Karpas-422 (cell line): ENCODE results near the gene G0S2. TPM values are rescaled to one million over a fixed set of nuclear protein-coding genes. Genes with fewer than 3 reads are reported as not detected.

Experiments
- DNase-seq: peaks from one replicate; pipeline ENCODE4 v3.0.0-alpha.2; 2015
- H2AFZ ChIP-seq: fragments of 200-600 bp; sonication (generic); 2 replicates; pipeline ENCODE4 v1.6.1; 2014; ENCODE audit warnings: antibody characterized with exemption, low read length, mixed read lengths
- H3K27ac ChIP-seq: fragments of 200-600 bp; sonication (generic); 2 replicates; pipeline ENCODE4 v1.5.1; 2014; ENCODE audit warnings: mild to moderate bottlenecking, low read length, moderate library complexity
- H3K27me3 ChIP-seq: fragments of 200-600 bp; sonication (generic); 2 replicates; pipeline ENCODE4 v1.6.1; 2014; ENCODE audit warnings: low read length, mixed read lengths
- H3K36me3 ChIP-seq: fragments of 200-600 bp; sonication (generic); 2 replicates; pipeline ENCODE4 v1.6.1; 2014; ENCODE audit warnings: low read length, mixed read lengths; ENCODE audit not compliant: insufficient read depth
- H3K4me1 ChIP-seq: fragments of 200-600 bp; sonication (generic); 2 replicates; pipeline ENCODE4 v1.6.1; 2014; ENCODE audit warnings: mild to moderate bottlenecking, low read length, mixed read lengths
- H3K4me2 ChIP-seq: fragments of 200-600 bp; sonication (generic); 2 replicates; pipeline ENCODE4 v1.6.1; 2014; ENCODE audit warnings: low read length, low read depth, mild to moderate bottlenecking; ENCODE audit not compliant: poor library complexity, severe bottlenecking
- H3K4me3 ChIP-seq: fragments of 200-600 bp; sonication (generic); 2 replicates; pipeline ENCODE4 v1.5.1; 2014; ENCODE audit warnings: mild to moderate bottlenecking, antibody characterized with exemption, low read length, mixed read lengths
- H3K79me2 ChIP-seq: fragments of 200-600 bp; sonication (generic); 2 replicates; pipeline ENCODE4 v1.6.1; 2014; ENCODE audit warnings: mild to moderate bottlenecking, low read length, mixed read lengths
- H3K9ac ChIP-seq: fragments of 200-600 bp; sonication (generic); 2 replicates; pipeline ENCODE4 v1.6.0; 2014; ENCODE audit warnings: low read length
- H3K9me2 ChIP-seq: fragments of 200-600 bp; sonication (generic), shearing (Covaris generic); replicated peaks from 2 replicates; pipeline ENCODE4 v1.6.0; 2014; ENCODE audit warnings: mild to moderate bottlenecking, low read length, moderate library complexity; ENCODE audit not compliant: insufficient read depth
- H3K9me3 ChIP-seq: fragments of 300-700, 200-600 bp; sonication (generic); 2 replicates; pipeline ENCODE4 v1.6.1; 2014; ENCODE audit warnings: low read length, mixed read lengths
- H4K20me1 ChIP-seq: fragments of 200-600 bp; sonication (generic); 2 replicates; pipeline ENCODE4 v1.6.1; 2014; ENCODE audit warnings: mild to moderate bottlenecking, antibody characterized with exemption, low read length, low read depth; ENCODE audit not compliant: insufficient read depth
- total RNA-seq: library from RNA; depleted of rRNA; stranded (reverse); fragments of >200 nt; shearing (Covaris generic); gene quantifications from 2 replicates; pipeline ENCODE4 v1.2.3, GENCODE V29; 2014; ENCODE audit warnings: low replicate concordance

The G0S2 gene
- total RNA-seq, 1 experiment from 2014 or later, result 6.9 TPM

DNA sequence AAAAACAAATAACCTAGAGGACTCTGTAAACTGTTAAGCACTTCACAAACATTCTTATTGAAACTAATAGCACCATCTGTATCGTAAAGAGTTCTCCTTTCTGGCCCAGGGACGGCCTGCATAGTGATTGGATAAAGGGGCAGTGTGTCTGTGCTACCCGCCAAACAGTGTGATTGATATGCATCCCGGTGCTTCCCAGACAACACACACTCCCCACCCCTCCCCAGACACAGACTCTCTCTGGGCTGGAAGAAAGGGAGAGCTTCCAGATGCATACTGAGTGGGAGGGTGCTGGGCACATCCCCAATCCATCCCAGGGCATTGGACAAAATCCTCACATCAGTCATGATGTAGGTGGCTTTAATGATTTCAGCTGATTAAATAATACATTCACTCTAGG, 33.1 kb downstream of the G0S2 start:
- Histone ChIP-seq H2AFZ (no peak overlapping the region), H3K36me3 (no peaks in the 10 kb centered on the region), H3K27me3 (no peaks in the 10 kb centered on the region), H3K79me2 (no peaks in the 10 kb centered on the region), H3K27ac (no peak overlapping the region), H3K9me2 (no peaks in the 10 kb centered on the region), H3K4me3 (no peak overlapping the region), H3K4me1 (no peaks in the 10 kb centered on the region), H3K9ac (no peak overlapping the region), H4K20me1 (no peaks in the 10 kb centered on the region), H3K9me3 (no peaks in the 10 kb centered on the region), H3K4me2 (no peak overlapping the region)
- no peak for DNase-seq

DNA sequence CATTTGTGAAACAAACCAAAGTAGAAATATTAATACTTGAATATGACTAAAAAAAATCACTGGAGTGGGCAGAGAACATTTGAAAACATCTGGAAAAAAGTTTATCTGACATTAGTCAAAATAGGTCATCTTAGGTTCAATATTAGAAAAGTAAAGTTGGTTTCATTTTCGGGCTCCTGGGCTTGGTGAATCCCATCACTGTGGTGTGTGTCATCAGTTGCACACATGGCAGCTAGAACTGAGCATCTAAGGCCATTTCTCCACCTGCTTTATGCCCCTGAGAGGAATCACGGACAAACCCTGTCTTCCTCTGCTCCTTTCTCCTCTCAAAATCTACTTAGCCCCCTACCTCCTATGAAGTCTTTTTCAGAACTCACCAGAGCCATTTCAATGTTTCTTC, 34.9 kb downstream of the G0S2 start:
- Histone ChIP-seq H2AFZ (no peak overlapping the region), H3K4me3 (no peak overlapping the region), H3K4me1 (no peaks in the 10 kb centered on the region), H3K27me3 (no peaks in the 10 kb centered on the region), H3K36me3 (no peaks in the 10 kb centered on the region), H3K9ac (no peak overlapping the region), H3K27ac (no peak overlapping the region), H3K4me2 (no peak overlapping the region), H3K79me2 (no peaks in the 10 kb centered on the region), H3K9me3 (no peaks in the 10 kb centered on the region), H4K20me1 (no peaks in the 10 kb centered on the region), H3K9me2 (no peaks in the 10 kb centered on the region)
- DNase-seq, result no peak

DNA sequence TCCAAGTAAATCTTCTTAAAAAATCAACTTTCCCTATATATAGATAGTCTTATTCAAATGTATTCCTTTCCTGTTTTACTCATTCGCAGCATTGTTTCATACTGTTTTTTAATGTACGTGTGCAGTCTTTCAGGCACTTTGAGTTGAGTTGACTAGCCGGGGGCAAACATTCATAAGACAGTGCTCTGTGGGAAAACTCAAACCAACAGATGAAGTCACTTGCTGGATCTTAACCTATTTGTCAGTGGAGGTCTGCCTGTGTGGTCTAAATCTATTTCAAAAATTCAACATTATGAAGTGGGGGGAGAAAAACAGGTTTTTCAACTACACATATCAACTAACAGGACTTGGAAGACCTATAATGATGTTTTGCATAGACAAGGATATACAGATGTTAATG, 35.6 kb downstream of the G0S2 start:
- H3K27me3 ChIP-seq, result no peaks in the 10 kb centered on the region
- H4K20me1 ChIP-seq, result no peaks in the 10 kb centered on the region
- H3K27ac ChIP-seq, result no peak overlapping the region
- no peak overlapping the region for H3K4me3 ChIP-seq
- no peaks in the 10 kb centered on the region for H3K4me1 ChIP-seq
- H3K4me2 ChIP-seq, result no peak overlapping the region
- DNase-seq, result no peak
- H2AFZ ChIP-seq, result no peak overlapping the region
- H3K9ac ChIP-seq, result no peak overlapping the region
- no peaks in the 10 kb centered on the region for H3K79me2 ChIP-seq
- H3K9me2 ChIP-seq, result no peaks in the 10 kb centered on the region
- H3K36me3 ChIP-seq, result no peaks in the 10 kb centered on the region
- H3K9me3 ChIP-seq, result no peaks in the 10 kb centered on the region

DNA sequence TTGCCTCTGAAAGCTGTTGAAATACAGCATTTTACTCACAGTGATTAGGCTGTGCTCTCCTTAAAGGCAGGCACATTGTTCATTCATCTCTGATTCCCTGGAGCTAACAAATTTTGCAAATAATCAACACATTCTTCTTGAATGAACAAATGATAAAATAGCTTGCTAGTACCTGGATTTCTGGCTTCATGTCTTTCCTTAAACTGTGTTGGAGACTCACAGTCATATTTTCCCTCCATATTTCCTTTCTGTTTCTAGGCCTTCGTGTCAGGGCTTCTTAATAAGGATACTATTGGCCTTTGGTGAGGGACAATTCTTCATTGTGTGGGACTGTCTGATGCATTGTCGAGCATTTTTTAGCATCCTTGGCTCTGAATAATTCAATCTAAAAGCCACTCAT, 39.1 kb downstream of the G0S2 start:
- Histone ChIP-seq H3K36me3 (no peaks in the 10 kb centered on the region), H4K20me1 (no peaks in the 10 kb centered on the region), H3K4me2 (no peak overlapping the region), H3K4me3 (no peak overlapping the region), H3K9me2 (no peaks in the 10 kb centered on the region), H3K4me1 (no peaks in the 10 kb centered on the region), H3K27ac (no peak overlapping the region), H3K9ac (no peak overlapping the region), H3K27me3 (no peaks in the 10 kb centered on the region), H3K79me2 (no peaks in the 10 kb centered on the region), H2AFZ (no peak overlapping the region), H3K9me3 (no peaks in the 10 kb centered on the region)
- DNase-seq, result no peak

DNA sequence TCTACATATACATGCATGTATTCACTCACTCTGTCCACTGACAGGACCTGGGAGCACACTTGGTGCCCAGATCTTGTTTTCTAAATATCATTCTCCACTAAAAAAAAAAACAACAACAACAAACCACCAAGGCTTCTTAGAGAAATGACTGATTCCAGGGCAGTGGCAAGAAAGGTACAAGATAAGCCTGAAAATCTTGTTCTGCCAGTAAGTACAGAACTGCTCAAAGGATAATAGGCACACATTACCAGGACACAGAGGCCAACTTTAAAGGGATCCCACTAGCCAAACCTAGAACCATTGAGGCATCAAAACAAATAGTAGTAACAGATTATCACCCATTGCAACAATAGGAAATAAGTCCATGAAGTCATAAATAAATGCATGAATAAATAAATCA, 40.1 kb downstream of the G0S2 start:
- Histone ChIP-seq H3K4me3 (no peak overlapping the region), H3K79me2 (no peaks in the 10 kb centered on the region), H2AFZ (no peak overlapping the region), H3K9me3 (no peaks in the 10 kb centered on the region), H3K27me3 (no peaks in the 10 kb centered on the region), H3K27ac (no peak overlapping the region), H3K4me2 (no peak overlapping the region), H3K9ac (no peak overlapping the region), H3K36me3 (no peaks in the 10 kb centered on the region), H4K20me1 (no peaks in the 10 kb centered on the region), H3K9me2 (no peaks in the 10 kb centered on the region), H3K4me1 (no peaks in the 10 kb centered on the region)
- DNase-seq, result no peak

DNA sequence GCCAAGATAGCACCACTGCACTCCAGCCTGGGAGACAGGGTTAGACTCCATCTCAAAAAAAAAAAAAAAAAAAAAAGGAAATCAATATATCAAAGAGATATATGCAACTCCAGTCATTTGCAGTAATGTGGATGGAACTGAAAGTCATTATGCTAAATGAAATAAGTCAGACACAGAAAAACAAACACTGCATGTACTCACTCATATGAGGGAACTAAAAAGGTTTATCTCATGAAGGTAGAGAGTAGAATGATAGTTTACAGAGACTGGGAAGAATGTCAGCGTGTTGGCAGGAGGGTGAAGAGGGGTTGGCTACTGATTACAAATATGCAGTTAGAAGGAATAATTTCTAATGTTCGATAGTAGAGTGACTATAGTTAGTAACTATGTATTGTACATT, 42.6 kb downstream of the G0S2 start:
- H3K27me3 ChIP-seq, result no peaks in the 10 kb centered on the region
- no peak overlapping the region for H3K9ac ChIP-seq
- no peaks in the 10 kb centered on the region for H3K36me3 ChIP-seq
- no peaks in the 10 kb centered on the region for H3K4me1 ChIP-seq
- no peaks in the 10 kb centered on the region for H4K20me1 ChIP-seq
- no peak overlapping the region for H3K4me3 ChIP-seq
- no peaks in the 10 kb centered on the region for H3K9me2 ChIP-seq
- no peak overlapping the region for H3K4me2 ChIP-seq
- H2AFZ ChIP-seq, result no peak overlapping the region
- DNase-seq, result no peak
- no peaks in the 10 kb centered on the region for H3K9me3 ChIP-seq
- H3K79me2 ChIP-seq, result no peaks in the 10 kb centered on the region
- H3K27ac ChIP-seq, result no peak overlapping the region

DNA sequence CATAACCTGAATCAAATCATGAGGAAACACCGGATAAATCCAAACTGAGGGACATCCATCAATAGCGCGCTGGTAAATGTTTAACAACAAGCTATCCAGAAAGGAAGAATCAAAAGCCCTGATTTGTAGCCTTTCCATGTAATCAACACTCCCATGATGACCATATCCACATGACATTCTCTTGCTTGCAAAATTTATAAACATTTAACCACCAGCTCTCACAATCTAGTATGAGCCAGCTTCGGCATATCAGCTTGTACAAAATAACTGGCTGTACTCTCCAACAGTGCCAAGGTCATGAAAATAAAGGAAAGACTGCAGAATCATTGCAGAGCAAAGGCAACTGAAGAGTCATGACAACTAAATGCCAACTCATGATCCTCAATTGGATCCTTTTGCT, 45.1 kb downstream of the G0S2 start:
- H3K4me1 ChIP-seq, result no peaks in the 10 kb centered on the region
- H3K36me3 ChIP-seq, result no peaks in the 10 kb centered on the region
- no peak overlapping the region for H3K9ac ChIP-seq
- no peaks in the 10 kb centered on the region for H3K27me3 ChIP-seq
- no peak overlapping the region for H3K4me3 ChIP-seq
- DNase-seq, result no peak
- no peaks in the 10 kb centered on the region for H3K9me3 ChIP-seq
- no peak overlapping the region for H3K27ac ChIP-seq
- no peaks in the 10 kb centered on the region for H3K9me2 ChIP-seq
- H3K79me2 ChIP-seq, result no peaks in the 10 kb centered on the region
- H4K20me1 ChIP-seq, result no peaks in the 10 kb centered on the region
- no peak overlapping the region for H2AFZ ChIP-seq
- no peak overlapping the region for H3K4me2 ChIP-seq

DNA sequence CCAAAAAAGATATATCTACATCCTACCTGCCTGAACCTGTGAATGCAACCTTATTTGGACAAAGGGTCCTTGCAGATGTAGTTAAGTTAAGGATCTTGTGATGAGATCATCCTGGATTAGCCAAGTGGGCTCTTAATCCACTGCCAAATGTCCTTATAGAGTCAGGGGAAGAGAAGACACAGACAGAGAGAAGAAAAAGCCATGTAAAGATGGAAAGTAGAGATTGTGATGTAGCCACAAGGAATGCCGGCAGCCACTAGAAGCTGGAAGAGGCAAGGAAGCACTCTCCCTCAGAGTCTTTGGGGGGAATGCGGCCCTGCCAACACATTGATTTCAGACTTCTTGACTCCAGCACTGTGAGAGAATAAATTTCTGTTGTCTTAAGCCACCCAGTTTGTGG, 45.6 kb downstream of the G0S2 start:
- Histone ChIP-seq H2AFZ (no peak overlapping the region), H3K9me3 (no peaks in the 10 kb centered on the region), H3K4me1 (no peaks in the 10 kb centered on the region), H3K36me3 (no peaks in the 10 kb centered on the region), H4K20me1 (no peaks in the 10 kb centered on the region), H3K27me3 (no peaks in the 10 kb centered on the region), H3K27ac (no peak overlapping the region), H3K4me3 (no peak overlapping the region), H3K79me2 (no peaks in the 10 kb centered on the region), H3K4me2 (no peak overlapping the region), H3K9me2 (no peaks in the 10 kb centered on the region), H3K9ac (no peak overlapping the region)
- DNase-seq, result no peak

DNA sequence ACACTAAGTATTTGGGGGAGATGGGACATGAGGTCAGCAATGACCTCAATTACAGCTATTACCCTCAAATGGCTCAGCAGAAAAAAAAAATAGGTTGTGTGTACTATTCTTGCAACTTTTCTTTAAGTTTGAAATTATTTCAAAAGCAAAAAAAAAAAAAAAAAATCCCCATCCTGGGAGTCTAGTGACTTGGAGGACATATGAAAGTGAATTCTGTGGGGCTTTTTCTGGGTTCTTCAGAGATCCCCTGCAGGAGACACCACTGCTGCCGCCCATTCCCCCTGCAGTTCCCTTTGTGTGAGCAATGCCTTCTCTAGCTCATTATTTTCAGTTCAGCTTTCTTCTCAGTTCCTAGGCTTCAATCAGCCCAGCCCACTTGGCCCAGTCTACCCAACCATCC, 46.1 kb downstream of the G0S2 start:
- Histone ChIP-seq H4K20me1 (no peaks in the 10 kb centered on the region), H3K79me2 (no peaks in the 10 kb centered on the region), H3K27me3 (no peaks in the 10 kb centered on the region), H3K36me3 (no peaks in the 10 kb centered on the region), H3K9ac (no peak overlapping the region), H3K9me2 (no peaks in the 10 kb centered on the region), H3K4me2 (no peak overlapping the region), H3K27ac (no peak overlapping the region), H3K4me1 (no peaks in the 10 kb centered on the region), H3K9me3 (no peaks in the 10 kb centered on the region), H2AFZ (no peak overlapping the region), H3K4me3 (no peak overlapping the region)
- no peak for DNase-seq
